SU-DHL-6 (cell line): ENCODE measurements around the gene KRT222.

Experiments
- CTCF ChIP-seq: fragments of 200-600 bp; sonication (generic); IDR thresholded peaks from one replicate; pipeline ENCODE4 v1.5.1; 2017; ENCODE audit warnings: antibody characterized with exemption, mild to moderate bottlenecking, low read length, moderate library complexity; ENCODE audit not compliant: insufficient read depth, poor library complexity, severe bottlenecking
- EZH2phosphoT487 ChIP-seq: fragments of 200-600 bp; sonication (generic), shearing (Covaris generic); conservative IDR thresholded peaks from 2 replicates; pipeline ENCODE4 v1.6.1; 2018; ENCODE audit warnings: mild to moderate bottlenecking, antibody characterized with exemption, low read length, moderate library complexity, mixed read lengths

GRCh38 chr17:40614431-40615067 is 50.4 kb downstream of the KRT222 start:
- TF ChIP-seq EZH2phosphoT487 (no peak), CTCF (no peak)
